HK-2 (cell line): ENCODE measurements around the gene DCST1.

Source experiments
- DNase-seq: peaks from one replicate; pipeline ENCODE4 v3.0.0-alpha.2; 2018; ENCODE audit not compliant: unreplicated experiment

Gene DCST1

DNA sequence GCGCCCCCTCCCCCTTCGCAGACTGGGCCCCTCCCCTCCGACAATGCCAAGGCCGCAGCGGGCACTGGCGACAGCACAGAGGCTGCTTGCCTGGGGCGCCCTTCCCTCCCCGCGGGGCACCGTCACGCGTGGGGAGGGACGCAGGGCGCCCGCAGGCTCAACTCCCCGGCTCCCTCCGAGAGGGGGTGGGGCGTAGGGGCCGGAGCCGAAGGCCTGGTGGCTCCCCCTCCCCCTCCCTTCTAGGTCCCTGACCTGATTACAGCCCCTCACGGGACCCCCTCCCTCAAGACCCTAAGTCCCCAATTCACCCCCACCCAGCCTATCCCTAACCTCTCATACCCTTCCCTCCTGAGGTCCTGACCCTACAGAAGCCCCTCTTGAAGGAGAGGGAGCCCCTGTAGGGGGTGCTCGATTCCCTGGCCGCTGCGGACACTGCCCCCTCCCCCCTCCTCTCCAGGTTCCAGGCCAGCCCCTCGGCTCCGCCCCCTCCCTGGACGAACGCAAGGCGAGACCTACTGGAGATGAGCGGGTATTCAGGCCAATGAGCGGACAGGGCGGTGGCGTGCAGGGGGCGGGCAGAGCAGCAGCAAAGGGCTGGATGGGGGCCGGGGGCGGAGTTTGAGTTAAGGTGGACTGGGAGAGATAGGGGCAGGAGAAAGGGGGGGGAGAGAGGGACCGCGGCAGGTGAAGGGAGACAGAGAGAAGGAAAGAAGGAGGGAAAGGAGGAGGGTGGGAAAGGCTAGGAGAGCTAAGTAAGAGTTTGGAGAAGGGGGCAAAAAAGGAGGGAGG, 31.8 kb upstream of the DCST1 start:
- DNase-seq: peak; percentile 100

GRCh38 chr1:155002464-155003226, 31.0 kb upstream of the DCST1 start, which contains the start of gene ZBTB7B:
Gene ZBTB7B, plus strand, starts transcription at chr1:155002802. Its CDS starts 11,859 bp downstream, at chr1:155014661.
- peak; percentile 55 for DNase-seq

- DNase-seq: peak; percentile 49
Observed at GRCh38 chr1:155003227-155003765, 30.3 kb upstream of the DCST1 start.

- peak; percentile 64 for DNase-seq
Observed at GRCh38 chr1:155003766-155004351, 29.8 kb upstream of the DCST1 start.

DNA sequence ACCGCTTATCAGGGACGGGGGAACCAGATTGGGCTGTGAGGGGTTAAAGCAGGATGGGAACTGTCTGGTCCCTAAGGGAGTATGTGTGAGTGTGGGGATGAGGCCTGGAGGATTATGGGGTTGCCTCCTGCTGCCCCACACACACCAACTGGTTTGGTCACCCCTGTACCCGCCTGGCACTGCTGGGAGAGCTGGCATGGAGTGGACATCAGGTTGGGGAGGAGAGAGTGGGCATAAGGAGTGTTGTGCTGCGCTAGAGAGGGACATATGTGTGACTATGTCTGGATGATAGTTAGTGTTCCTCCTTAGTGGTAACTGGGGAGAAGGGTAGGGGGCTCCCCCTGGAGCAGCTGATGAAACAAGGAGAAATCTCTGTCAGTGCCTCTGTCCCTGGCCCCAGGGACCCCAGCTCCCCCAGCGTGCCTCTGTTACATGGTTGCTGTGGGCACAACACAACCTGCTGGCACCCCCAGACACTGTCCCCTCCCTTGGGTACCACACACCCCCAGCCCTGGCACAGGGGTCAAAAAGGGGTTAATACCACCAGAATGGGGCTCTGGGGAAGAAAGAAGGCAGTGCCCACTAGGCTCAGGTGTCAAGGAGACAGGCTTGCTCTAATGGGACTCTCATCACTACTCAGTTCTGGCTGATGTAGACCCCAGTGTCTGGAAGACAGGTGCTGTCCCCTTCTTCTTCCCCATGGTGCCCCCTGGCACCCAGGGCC, 29.1 kb upstream of the DCST1 start:
- DNase-seq: no peak

DNA sequence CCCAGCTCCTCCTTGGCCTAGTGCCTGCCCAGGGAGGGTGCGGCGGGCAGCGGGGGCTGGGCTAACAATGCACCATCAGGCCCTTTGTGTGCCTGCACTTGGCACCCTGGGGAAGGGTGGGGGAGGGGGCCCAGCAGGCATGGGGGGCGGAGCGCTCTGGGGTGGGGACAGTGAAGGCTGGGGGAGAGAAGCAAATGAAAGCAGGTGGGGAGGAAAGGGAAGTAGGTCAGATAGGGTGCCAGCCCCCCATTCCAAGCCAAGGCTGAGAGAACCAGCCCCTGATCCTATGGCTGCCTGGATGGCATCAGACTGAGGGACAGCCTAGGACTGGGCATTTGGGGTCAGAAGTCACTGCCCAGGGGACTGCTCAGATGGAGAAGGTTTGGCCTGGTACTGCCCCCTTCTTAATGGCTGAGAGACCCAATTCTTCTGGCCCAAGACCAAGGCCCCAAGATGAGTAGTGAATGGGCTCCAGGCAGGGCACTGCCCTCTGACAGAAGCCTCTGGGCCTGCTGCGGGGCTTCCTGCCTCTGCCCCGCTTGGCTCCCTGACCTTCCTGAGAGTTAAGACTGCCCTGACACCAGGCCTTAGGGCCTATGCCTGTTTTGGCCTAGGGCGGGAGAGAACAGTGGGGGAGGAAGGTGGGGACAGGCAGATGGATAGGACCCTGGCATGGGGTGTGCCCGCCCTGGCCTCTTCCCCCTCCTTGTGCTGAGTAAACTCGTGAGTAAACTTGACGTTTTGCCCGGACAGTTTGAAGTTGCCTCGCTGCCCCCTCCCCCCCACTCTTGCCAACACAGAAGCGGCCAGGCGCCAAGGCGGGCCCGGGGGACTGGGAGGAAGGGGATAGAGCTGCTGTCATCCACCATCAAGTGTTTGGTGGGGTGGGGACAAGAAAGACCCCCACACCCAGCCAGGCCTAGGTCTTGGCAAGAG, 28.3 kb upstream of the DCST1 start:
- DNase-seq: no peak

GRCh38 chr1:155006601-155007101, 27.0 kb upstream of the DCST1 start:
- no peak for DNase-seq

- no peak for DNase-seq
Observed at GRCh38 chr1:155007251-155007828, 26.3 kb upstream of the DCST1 start.

GRCh38 chr1:155008015-155008941, 25.3 kb upstream of the DCST1 start:
- DNase-seq: no peak

DNA sequence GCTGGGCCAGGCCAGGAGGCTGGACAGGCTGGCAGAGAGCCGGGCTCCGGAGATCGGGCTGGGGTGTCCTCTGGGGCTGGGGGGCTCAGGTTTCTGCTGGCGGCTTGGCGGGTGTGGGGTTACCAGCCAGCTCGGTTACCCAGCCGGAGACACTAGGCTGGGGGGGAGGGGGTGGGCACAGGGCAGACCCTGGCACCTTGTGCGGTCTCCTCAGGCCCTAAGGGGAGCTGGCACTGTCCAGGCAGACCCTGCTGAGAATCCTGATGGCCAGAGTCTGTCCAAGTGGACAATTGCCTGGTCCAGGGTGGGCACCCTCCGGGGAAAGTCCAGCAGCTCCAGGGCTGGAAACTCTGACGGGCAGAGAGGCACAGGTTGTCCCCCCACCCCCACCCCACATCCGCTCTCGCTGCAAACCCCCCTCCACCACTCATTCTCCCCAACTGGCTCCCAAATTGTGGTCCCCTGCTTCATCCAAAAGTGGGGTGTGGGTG, 24.4 kb upstream of the DCST1 start:
- DNase-seq: no peak

DNA sequence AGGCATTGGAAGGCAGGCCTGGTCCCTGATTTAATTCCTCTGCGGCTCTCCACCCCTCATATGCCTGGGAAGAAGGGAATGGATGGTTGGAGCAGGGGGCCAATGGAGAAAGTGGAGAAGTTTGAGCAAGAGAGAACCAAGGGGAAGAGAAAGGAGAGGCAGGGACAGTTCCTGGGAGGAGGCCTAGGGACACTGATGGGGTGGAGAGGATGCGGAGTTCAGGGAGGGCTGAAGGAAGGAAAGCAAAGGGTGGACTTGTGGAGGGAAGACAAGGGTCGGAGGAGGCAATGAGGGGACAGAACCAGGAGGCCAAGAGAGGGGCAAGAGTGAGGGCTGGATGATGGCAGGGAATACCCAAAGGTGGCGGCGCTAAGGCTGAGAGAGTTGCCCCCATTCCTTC, 23.9 kb upstream of the DCST1 start:
- no peak for DNase-seq

GRCh38 chr1:155010211-155010918, 23.3 kb upstream of the DCST1 start:
- DNase-seq: no peak

GRCh38 chr1:155011004-155011416, 22.6 kb upstream of the DCST1 start:
- no peak for DNase-seq

DNA sequence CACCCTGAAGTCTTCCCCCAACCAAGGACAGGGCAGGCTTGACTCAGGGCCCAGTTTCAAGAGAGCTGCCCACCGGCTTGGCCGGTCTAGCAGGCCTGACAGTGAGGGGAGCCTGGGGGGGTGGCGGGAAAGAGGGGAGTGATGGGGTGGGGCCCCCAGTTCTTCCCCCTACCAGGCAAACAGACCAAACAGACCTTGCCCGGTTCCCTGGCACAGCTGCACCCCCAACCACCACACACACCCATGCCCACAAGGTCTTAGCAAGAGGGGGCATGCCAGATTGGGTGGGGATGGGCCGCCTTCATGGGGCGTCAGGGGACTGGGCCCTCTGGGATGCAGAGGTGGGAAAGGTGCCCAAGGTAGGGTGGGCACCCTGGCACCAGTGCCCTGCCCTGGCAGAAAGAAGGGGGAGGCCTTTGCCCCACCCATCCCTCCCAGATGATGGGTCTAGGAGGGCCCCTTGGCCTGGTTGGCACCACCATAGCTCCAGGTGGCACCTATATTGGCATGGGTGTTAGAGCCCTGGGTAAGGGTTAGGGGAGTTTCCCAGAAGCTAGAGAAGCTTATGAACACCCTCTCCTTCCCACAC, 22.1 kb upstream of the DCST1 start:
- DNase-seq: no peak

DNA sequence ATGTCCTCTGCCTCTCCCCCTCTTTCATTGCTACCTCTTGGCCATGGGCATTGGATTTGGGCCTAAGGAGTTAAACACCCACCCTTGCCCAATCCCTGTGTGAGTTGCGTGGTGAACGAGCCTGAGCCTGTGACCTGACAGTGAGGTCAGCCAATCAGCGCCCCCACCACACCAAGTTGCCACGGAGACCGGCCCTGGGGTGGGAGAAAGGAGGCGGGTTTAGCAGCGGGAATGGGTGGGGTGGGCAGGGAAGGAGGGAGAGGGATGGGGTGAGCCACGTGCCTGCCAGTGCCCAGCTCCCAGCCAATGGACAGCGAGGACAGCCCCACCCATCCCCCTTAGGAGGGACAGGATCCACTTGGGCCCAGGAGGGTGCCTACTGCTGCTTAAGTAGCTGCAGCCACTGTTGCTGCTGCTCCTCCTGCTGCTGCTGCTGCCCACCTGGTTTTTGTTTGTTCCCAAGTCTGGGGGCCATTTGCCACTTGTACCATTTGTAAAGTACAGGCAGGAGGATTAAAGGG, 21.5 kb upstream of the DCST1 start:
- DNase-seq: no peak

- no peak for DNase-seq
Observed at GRCh38 chr1:155012776-155013602, 20.6 kb upstream of the DCST1 start.

GRCh38 chr1:155013632-155014031, 20.0 kb upstream of the DCST1 start:
- no peak for DNase-seq
